Spleen (tissue), 11 donors: ENCODE data around the gene CYTH2. TPM values are rescaled to one million over a fixed set of nuclear protein-coding genes. Genes with fewer than 3 reads are reported as not detected.

Experiments used
- DNase-seq: peaks from one replicate; pipeline ENCODE4 v3.0.0-alpha.2; 2020
- H3K27ac ChIP-seq, 8 donors: fragments of 200-600 bp; sonication (generic) in 7 of 8; 1 replicate in 4 of 8; 2 replicates in 4 of 8; pipeline versions ENCODE4 v1.5.0 to v1.8.0; 2016 to 2021; ENCODE audit warnings: inconsistent platforms in 4 of 8, mild to moderate bottlenecking in 4 of 8, moderate library complexity in 1 of 8
- H3K27me3 ChIP-seq, 7 donors: fragments of 200-600 bp; sonication (generic) in 6 of 7; replicated peaks in 1 of 7; 1 replicate in 4 of 7; 2 replicates in 3 of 7; pipeline versions ENCODE4 v1.5.0 to v1.8.0; 2016 to 2021; ENCODE audit warnings: inconsistent platforms in 3 of 7, mild to moderate bottlenecking in 1 of 7
- H3K36me3 ChIP-seq, 6 donors: fragments of 200-600 bp; sonication (generic) in 5 of 6; 1 replicate in 4 of 6; 2 replicates in 2 of 6; pipeline versions ENCODE4 v1.5.0 to v1.8.0; 2016 to 2021; ENCODE audit warnings: inconsistent platforms in 2 of 6
- H3K4me1 ChIP-seq, 6 donors: fragments of 200-600 bp; sonication (generic) in 5 of 6; 1 replicate in 3 of 6; 2 replicates in 3 of 6; pipeline versions ENCODE4 v1.5.0 to v1.8.0; 2016 to 2021; ENCODE audit warnings: inconsistent platforms in 3 of 6
- H3K4me3 ChIP-seq, 8 donors: fragments of 200-600 bp; sonication (generic) in 7 of 8; 1 replicate in 4 of 8; 2 replicates in 4 of 8; pipeline versions ENCODE4 v1.5.0 to v1.8.0; 2016 to 2021; ENCODE audit warnings: inconsistent platforms in 4 of 8, mild to moderate bottlenecking in 4 of 8, moderate library complexity in 2 of 8
- H3K9me3 ChIP-seq, 8 donors: fragments of 200-600 bp; sonication (generic) in 7 of 8; 1 replicate in 4 of 8; 2 replicates in 4 of 8; pipeline versions ENCODE4 v1.5.0 to v1.8.0; 2016 to 2021; ENCODE audit warnings: inconsistent platforms in 4 of 8
- CTCF ChIP-seq, 11 experiments: fragments of 200-600 bp in 7 of 11; fragments of 450-650 bp in 4 of 11; sonication (generic) in 4 of 11; IDR thresholded peaks in 8 of 11; conservative IDR thresholded peaks in 3 of 11; 1 replicate in 7 of 11; 2 replicates in 4 of 11; pipeline versions ENCODE4 v1.4.0 to v1.8.0; 2016 to 2021; ENCODE audit warnings: antibody characterized with exemption in 11 of 11, inconsistent platforms in 4 of 11, mild to moderate bottlenecking in 1 of 11
- POLR2A ChIP-seq, 3 donors: fragments of 450-650 bp; IDR thresholded peaks; one replicate each; pipeline ENCODE4 v1.5.1; 2017; ENCODE audit warnings: antibody characterized with exemption in 3 of 3, mild to moderate bottlenecking in 1 of 3
- POLR2AphosphoS5 ChIP-seq, 3 donors: sonication (generic); formaldehyde crosslinking; IDR thresholded peaks; one replicate each; pipeline ENCODE4 v1.5.1; 2017; ENCODE audit warnings: antibody characterized with exemption in 3 of 3
- WGBS, 5 donors: extraction: QIAGEN DNeasy Blood & Tissue Kit in 3 of 5; methylation state at CpG; one replicate each; pipeline versions ENCODE4 v1.1.5 to v1.1.7; 2013 to 2018; 5-methylcytosine and 5-hydroxymethylcytosine counted together
- intact Hi-C: fragments of 100-400 bp; cut with DNase I; formaldehyde crosslinking; loops from one replicate; pipeline ENCODE4 v1.15.0; 2023; ENCODE audit warnings: low total_unique reads
- polyA plus RNA-seq, 3 donors: library from polyadenylated mRNA; stranded (reverse); fragments of 200-250 nt; gene quantifications; one replicate each; pipeline ENCODE4 v1.2.1, GENCODE V29; 2013
- total RNA-seq, 7 donors: library from RNA; depleted of rRNA in 3 of 7; stranded (reverse); fragments of >200 nt in 3 of 7; fragmentation: NEBNext Ultra II Directional in 4 of 7; extraction: Animal tissue kit (Norgen Biotek cat#: 25700) in 4 of 7; gene quantifications; one replicate each; pipeline versions ENCODE4 v1.1.0 to v1.2.1, GENCODE V29; 2016 to 2021
- donor health status: healthy with polysubstance abuse.
- donor health status: DM: no; HTN: no; CAD: no; lungs with moderate emphysema.
- donor health status: DM: no; HTN: no; CAD: no.
- donor health status: Bipolar disorder and iron deficiency.
- donor health status: healthy.
- donor health status: DM: no; HTN: no; CAD: no.
- donor health status: DM: yes; HTN: yes; CAD: no.

The CYTH2 gene
- total and polyA plus RNA-seq, 10 donors = 22.6 to 66.4 (median 40.7) TPM

- DNase-seq = no peak
- H3K27me3 ChIP-seq = peaks cover 0 to 6% (median 0%) of the 10 kb centered on the region in 7 donors
- no peak overlapping the region for H3K27ac ChIP-seq
- no peak overlapping the region for H3K4me3 ChIP-seq
- no peaks in the 10 kb centered on the region for H3K36me3 ChIP-seq
- TF ChIP-seq POLR2AphosphoS5 (IDR thresholded peaks at IDR 0.05) (no peak), POLR2A (IDR thresholded peaks at IDR 0.05) (no peak), CTCF (IDR thresholded peaks at IDR 0.05 in 8 of 11, conservative IDR thresholded peaks at IDR 0.05 in 3 of 11) (no peak)
- H3K9me3 ChIP-seq = peaks cover 0 to 16% (median 13%) of the 10 kb centered on the region in 8 donors
- intact Hi-C loops = no loop called here
- WGBS, 5 donors = 70 to 86% (median 80%) methylated on average over 4 of the region's 4 CpGs
- H3K4me1 ChIP-seq = no peaks in the 10 kb centered on the region
Observed at GRCh38 chr19:48520134-48520533, 51.0 kb downstream of the CYTH2 start.

DNA sequence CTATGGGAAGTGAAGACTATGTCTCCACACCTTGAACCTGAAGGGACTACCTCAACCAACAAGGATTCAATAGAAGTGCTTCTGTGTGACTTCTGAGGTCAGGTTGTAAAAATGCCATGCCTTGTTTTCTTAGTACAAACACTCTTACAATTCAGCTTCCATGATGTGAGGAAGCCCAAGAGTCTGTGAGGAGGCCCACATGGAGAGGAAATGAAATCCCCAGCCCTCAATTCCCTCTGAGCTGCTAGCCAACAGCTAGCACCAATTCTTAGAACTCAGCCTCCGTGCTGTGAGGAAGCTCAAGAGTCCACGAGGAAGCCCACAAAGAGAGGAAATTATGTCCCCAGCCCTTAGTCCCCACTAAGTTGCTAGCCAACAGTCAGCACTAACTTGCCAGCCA, 55.1 kb downstream of the CYTH2 start:
- H3K4me1 ChIP-seq = no peaks in the 10 kb centered on the region
- TF ChIP-seq POLR2A (IDR thresholded peaks at IDR 0.05) (no peak), POLR2AphosphoS5 (IDR thresholded peaks at IDR 0.05) (no peak), CTCF (IDR thresholded peaks at IDR 0.05 in 8 of 11, conservative IDR thresholded peaks at IDR 0.05 in 3 of 11) (no peak)
- no peak overlapping the region for H3K27ac ChIP-seq
- DNase-seq = no peak
- WGBS, 5 donors = 73 to 95% (median 83%) methylated on average over 2 of the region's 2 CpGs
- H3K4me3 ChIP-seq = no peak overlapping the region
- H3K9me3 ChIP-seq = peaks cover 0 to 54% (median 48%) of the 10 kb centered on the region in 8 donors
- intact Hi-C loops = no loop called here
- H3K36me3 ChIP-seq = no peaks in the 10 kb centered on the region
- H3K27me3 ChIP-seq = peaks cover 0 to 6% (median 0%) of the 10 kb centered on the region in 7 donors

DNA sequence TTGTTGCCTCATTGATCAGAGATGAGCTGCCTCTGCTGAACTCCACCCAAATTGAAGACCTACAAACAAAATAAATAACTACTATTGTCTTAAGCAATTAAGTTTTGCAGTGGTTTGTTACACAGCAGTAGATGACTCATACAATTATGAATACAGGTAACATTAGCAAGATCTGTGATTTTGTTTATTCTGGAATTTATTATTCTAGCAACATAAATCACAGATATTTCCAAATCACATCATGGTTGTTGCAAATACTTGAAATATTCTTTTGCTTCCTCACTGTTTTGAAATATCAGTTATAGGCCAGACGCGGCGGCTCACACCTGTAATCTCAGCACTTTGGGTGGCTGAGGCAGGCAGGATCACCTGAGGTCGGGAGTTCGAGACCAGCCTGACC, 55.6 kb downstream of the CYTH2 start:
- intact Hi-C loops = no loop called here
- no peaks in the 10 kb centered on the region for H3K36me3 ChIP-seq
- H3K9me3 ChIP-seq = peaks cover 0 to 60% (median 52%) of the 10 kb centered on the region in 8 donors
- no peak for DNase-seq
- no peaks in the 10 kb centered on the region for H3K4me1 ChIP-seq
- TF ChIP-seq CTCF (IDR thresholded peaks at IDR 0.05 in 8 of 11, conservative IDR thresholded peaks at IDR 0.05 in 3 of 11) = no peak
- no peak overlapping the region for H3K27ac ChIP-seq
- peaks cover 0 to 6% (median 0%) of the 10 kb centered on the region in 7 donors for H3K27me3 ChIP-seq
- H3K4me3 ChIP-seq = no peak overlapping the region
- 89 to 98% (median 97%) methylated on average over 5 of the region's 5 CpGs for WGBS, 5 donors

- Histone ChIP-seq H3K36me3 (no peaks in the 10 kb centered on the region), H3K9me3 (peaks cover 0 to 57% (median 46%) of the 10 kb centered on the region in 8 donors), H3K4me3 (no peak overlapping the region), H3K27ac (no peak overlapping the region), H3K4me1 (no peaks in the 10 kb centered on the region), H3K27me3 (peaks cover 0 to 30% (median 0%) of the 10 kb centered on the region in 7 donors)
- 91 to 98% (median 96%) methylated on average over 4 of the region's 4 CpGs for WGBS, 5 donors
- TF ChIP-seq CTCF (IDR thresholded peaks at IDR 0.05 in 8 of 11, conservative IDR thresholded peaks at IDR 0.05 in 3 of 11) (no peak), POLR2AphosphoS5 (IDR thresholded peaks at IDR 0.05) (no peak), POLR2A (IDR thresholded peaks at IDR 0.05) (no peak)
- intact Hi-C loops = no loop called here
- no peak for DNase-seq
Observed at GRCh38 chr19:48529156-48529555, 60.0 kb downstream of the CYTH2 start.
